ENCODE data around the gene GH2. TPM values are rescaled to one million over a fixed set of nuclear protein-coding genes. Genes with fewer than 3 reads are reported as not detected.

Gene GH2
- total and polyA plus RNA-seq, 2 experiments from 2014 or later: not detected

- H3K9me3 ChIP-seq (ENCODE audit: low read depth): no peaks in the 10 kb centered on the region
- no peak overlapping the region for H2AFZ ChIP-seq
- H3K9ac ChIP-seq: peak overlapping the region; percentile 89
- in situ Hi-C loops (cut with MboI): no loop called here
- H3K36me3 ChIP-seq (ENCODE audit: low read depth): peaks cover 5% of the 10 kb centered on the region; the same call in 1 of the 2 replicates
- peak overlapping the region; percentile 13; the same call in 1 of the 2 replicates for H3K4me3 ChIP-seq
- H4K20me1 ChIP-seq (ENCODE audit: insufficient read depth): no peaks in the 10 kb centered on the region
- peak overlapping the region; percentile 69 for H3K27ac ChIP-seq
- peak; percentile 87 for DNase-seq
- peaks cover 71% of the 10 kb centered on the region for H3K79me2 ChIP-seq (ENCODE audit: insufficient read depth)
- H3K4me2 ChIP-seq (ENCODE audit: unreplicated experiment): peak overlapping the region; percentile 51
- no peaks in the 10 kb centered on the region for H3K9me2 ChIP-seq (ENCODE audit: insufficient read depth)
- no peaks in the 10 kb centered on the region for H3K27me3 ChIP-seq (replicated peaks; ENCODE audit: insufficient read depth)
- H3F3A ChIP-seq (ENCODE audit: insufficient read depth): peaks cover 44% of the 10 kb centered on the region
- WGBS, 2 experiments (ENCODE audit: low coverage in 1 of 2, low lambda C conversion rate in 2 of 2, missing lambda C conversion rate in 2 of 2): 12 to 30% methylated on average over 7 of the region's 7 CpGs
- H3K4me1 ChIP-seq (ENCODE audit: insufficient read depth): peaks cover 33% of the 10 kb centered on the region
- no peak for TF ChIP-seq EZH2phosphoT487 (IDR thresholded peaks at IDR 0.05; ENCODE audit: insufficient read depth, low read depth)
- no peak for TF ChIP-seq EZH2 (IDR thresholded peaks at IDR 0.05; ENCODE audit: insufficient read depth, poor library complexity, severe bottlenecking)
These were observed 43.0 kb downstream of the GH2 start for GRCh38 chr17:63838631-63839171.

- no peak overlapping the region for H3K4me3 ChIP-seq
- 37 to 59% methylated on average over 4 to 5 of the region's 5 CpGs for WGBS, 2 experiments (ENCODE audit: low coverage in 1 of 2, low lambda C conversion rate in 2 of 2, missing lambda C conversion rate in 2 of 2)
- peak overlapping the region; percentile 51 for H3K4me2 ChIP-seq (ENCODE audit: unreplicated experiment)
- H3K27me3 ChIP-seq (replicated peaks; ENCODE audit: insufficient read depth): no peaks in the 10 kb centered on the region
- in situ Hi-C loops (cut with MboI): no loop called here
- TF ChIP-seq EZH2 (IDR thresholded peaks at IDR 0.05; ENCODE audit: insufficient read depth, poor library complexity, severe bottlenecking): no peak
- peaks cover 31% of the 10 kb centered on the region for H3K4me1 ChIP-seq (ENCODE audit: insufficient read depth)
- no peak overlapping the region for H3K27ac ChIP-seq
- no peaks in the 10 kb centered on the region for H4K20me1 ChIP-seq (ENCODE audit: insufficient read depth)
- H3K9me2 ChIP-seq (ENCODE audit: insufficient read depth): no peaks in the 10 kb centered on the region
- H2AFZ ChIP-seq: no peak overlapping the region
- H3K9me3 ChIP-seq (ENCODE audit: low read depth): no peaks in the 10 kb centered on the region
- peak overlapping the region; percentile 17; the same call in 1 of the 2 replicates for H3K9ac ChIP-seq
- peaks cover 71% of the 10 kb centered on the region for H3K79me2 ChIP-seq (ENCODE audit: insufficient read depth)
- DNase-seq: no peak
- H3F3A ChIP-seq (ENCODE audit: insufficient read depth): peaks cover 46% of the 10 kb centered on the region
- H3K36me3 ChIP-seq (ENCODE audit: low read depth): peaks cover 11% of the 10 kb centered on the region; the same call in 1 of the 2 replicates
These were observed 43.7 kb downstream of the GH2 start for GRCh38 chr17:63837962-63838600.

- Histone ChIP-seq H3K9ac (no peak overlapping the region), H3K27me3 (replicated peaks; ENCODE audit: insufficient read depth) (no peaks in the 10 kb centered on the region), H3K79me2 (ENCODE audit: insufficient read depth) (peaks cover 71% of the 10 kb centered on the region), H4K20me1 (ENCODE audit: insufficient read depth) (no peaks in the 10 kb centered on the region), H3K27ac (no peak overlapping the region), H3K9me3 (ENCODE audit: low read depth) (no peaks in the 10 kb centered on the region), H2AFZ (no peak overlapping the region), H3K36me3 (ENCODE audit: low read depth) (peaks cover 13% of the 10 kb centered on the region), H3K4me3 (no peak overlapping the region), H3K4me2 (ENCODE audit: unreplicated experiment) (no peak overlapping the region), H3K9me2 (ENCODE audit: insufficient read depth) (no peaks in the 10 kb centered on the region), H3F3A (ENCODE audit: insufficient read depth) (peaks cover 50% of the 10 kb centered on the region), H3K4me1 (ENCODE audit: insufficient read depth) (peaks cover 31% of the 10 kb centered on the region)
- no peak for DNase-seq
- TF ChIP-seq EZH2phosphoT487 (IDR thresholded peaks at IDR 0.05; ENCODE audit: insufficient read depth, low read depth): no peak
- TF ChIP-seq EZH2 (IDR thresholded peaks at IDR 0.05; ENCODE audit: insufficient read depth, poor library complexity, severe bottlenecking): no peak
- WGBS, 2 experiments (ENCODE audit: low coverage in 1 of 2, low lambda C conversion rate in 2 of 2, missing lambda C conversion rate in 2 of 2): 93% methylated on average over 12 of the region's 12 CpGs
- in situ Hi-C loops (cut with MboI): no loop called here
These were observed 44.3 kb downstream of the GH2 start for GRCh38 chr17:63837480-63837879.

- Histone ChIP-seq H3K4me3 (no peak overlapping the region), H3K9me2 (ENCODE audit: insufficient read depth) (no peaks in the 10 kb centered on the region), H3K79me2 (ENCODE audit: insufficient read depth) (peaks cover 67% of the 10 kb centered on the region), H3K9ac (no peak overlapping the region), H4K20me1 (ENCODE audit: insufficient read depth) (no peaks in the 10 kb centered on the region), H3K27ac (no peak overlapping the region), H3F3A (ENCODE audit: insufficient read depth) (peaks cover 57% of the 10 kb centered on the region), H3K4me2 (ENCODE audit: unreplicated experiment) (no peak overlapping the region), H3K4me1 (ENCODE audit: insufficient read depth) (peaks cover 31% of the 10 kb centered on the region), H2AFZ (no peak overlapping the region), H3K9me3 (ENCODE audit: low read depth) (no peaks in the 10 kb centered on the region), H3K36me3 (ENCODE audit: low read depth) (peaks cover 18% of the 10 kb centered on the region), H3K27me3 (replicated peaks; ENCODE audit: insufficient read depth) (no peaks in the 10 kb centered on the region)
- WGBS, 2 experiments (ENCODE audit: low coverage in 1 of 2, low lambda C conversion rate in 2 of 2, missing lambda C conversion rate in 2 of 2): 99% methylated on average over 7 of the region's 7 CpGs
- no peak for DNase-seq
- TF ChIP-seq EZH2phosphoT487 (IDR thresholded peaks at IDR 0.05; ENCODE audit: insufficient read depth, low read depth) (no peak), EZH2 (IDR thresholded peaks at IDR 0.05; ENCODE audit: insufficient read depth, poor library complexity, severe bottlenecking) (no peak)
- in situ Hi-C loops (cut with MboI): no loop called here
These were observed 44.9 kb downstream of the GH2 start for GRCh38 chr17:63836811-63837210.
